K562 (cell line): ENCODE results near the gene IL11. TPM values are rescaled to one million over a fixed set of nuclear protein-coding genes. Genes with fewer than 3 reads are reported as not detected.

Source experiments
- CREB5 ChIP-seq: fragments of 250-450 bp; sonication (Bioruptor Pico); IDR thresholded peaks from 2 replicates; pipeline ENCODE4 v1.5.0; 2020; ENCODE audit warnings: mild to moderate bottlenecking
- DACH1 ChIP-seq: fragments of 450-650 bp; IDR thresholded peaks from 2 replicates; pipeline ENCODE4 v1.6.1; 2018; ENCODE audit not compliant: partially characterized antibody
- GTF2E2 ChIP-seq: fragments of 200-800 bp; sonication (Bioruptor generic); IDR thresholded peaks from 2 replicates; pipeline ENCODE4 v1.6.1; 2016; ENCODE audit warnings: missing genetic modification characterization, missing compliant biosample characterization
- HEY1 ChIP-seq: fragments of 250-450 bp; sonication (Bioruptor Pico); IDR thresholded peaks from 2 replicates; pipeline ENCODE4 v1.5.0; 2020; ENCODE audit warnings: mild to moderate bottlenecking, moderate library complexity, borderline replicate concordance
- HNRNPL ChIP-seq: fragments of 200-400 bp; formaldehyde crosslinking; IDR thresholded peaks from 2 replicates; pipeline ENCODE4 v1.6.1; 2017; ENCODE audit warnings: low read depth, mild to moderate bottlenecking, low read length
- NCOA1 ChIP-seq: fragments of 450-650 bp; IDR thresholded peaks from 2 replicates; pipeline ENCODE4 v1.6.1; 2016; ENCODE audit warnings: low read depth
- NCOA4 ChIP-seq: fragments of 450-650 bp; IDR thresholded peaks from 2 replicates; pipeline ENCODE4 v1.6.1; 2018; ENCODE audit warnings: mild to moderate bottlenecking; ENCODE audit not compliant: partially characterized antibody
- NFXL1 ChIP-seq: fragments of 450-650 bp; formaldehyde crosslinking; IDR thresholded peaks from 2 replicates; pipeline ENCODE4 v1.4.0; 2021; ENCODE audit warnings: mild to moderate bottlenecking
- NRF1 ChIP-seq, 2 experiments: fragments of 450-650 bp; IDR thresholded peaks in 1 of 2; conservative IDR thresholded peaks in 1 of 2; 2 replicates each; pipeline ENCODE4 v1.6.1; 2014; ENCODE audit warnings: mild to moderate bottlenecking in 2 of 2
- RAD51 ChIP-seq: fragments of 450-650 bp; IDR thresholded peaks from 2 replicates; pipeline ENCODE4 v1.7.1; 2016; ENCODE audit warnings: low read depth, mild to moderate bottlenecking, borderline replicate concordance
- RBM17 ChIP-seq: fragments of 200-400 bp; formaldehyde crosslinking; IDR thresholded peaks from 2 replicates; pipeline ENCODE4 v1.6.1; 2017; ENCODE audit warnings: low read depth, mild to moderate bottlenecking, low read length, borderline replicate concordance
- SREBF2 ChIP-seq: sonication (generic); formaldehyde crosslinking; IDR thresholded peaks from 2 replicates; pipeline ENCODE4 v1.4.0; 2020; ENCODE audit warnings: mild to moderate bottlenecking, missing genetic modification reagents
- SRSF7 ChIP-seq: fragments of 200-400 bp; formaldehyde crosslinking; optimal IDR thresholded peaks from 2 replicates; pipeline ENCODE3; 2017; ENCODE audit warnings: mild to moderate bottlenecking, low read depth, low read length
- THRAP3 ChIP-seq: fragments of 450-650 bp; IDR thresholded peaks from 2 replicates; pipeline ENCODE4 v1.6.1; 2016; ENCODE audit warnings: mild to moderate bottlenecking, inconsistent platforms, borderline replicate concordance
- WHSC1 ChIP-seq: IDR thresholded peaks from one replicate; pipeline ENCODE4 v1.6.1; 2012; ENCODE audit warnings: low read length, control low read depth, inconsistent platforms
- ZNF75A ChIP-seq: fragments of 450-650 bp; formaldehyde crosslinking; IDR thresholded peaks from 2 replicates; pipeline ENCODE4 v1.4.0; 2020; ENCODE audit warnings: mild to moderate bottlenecking
- polyA plus RNA-seq, 8 experiments: library from polyadenylated mRNA; depleted of rRNA in 4 of 8; stranded (reverse) in 5 of 8; unstranded in 3 of 8; fragments of >200 nt; fragmentation: Nextera tagmentation in 2 of 8; fragmentation: Illumina TruSeq in 1 of 8; extraction: Ambion mirVana in 2 of 8; extraction: Trizol in 1 of 8; gene quantifications; 2 replicates each; pipeline versions ENCODE4 v1.2.1 to v1.2.3, GENCODE V29; 2011 to 2014; ENCODE audit warnings: inconsistent platforms in 1 of 8, missing spikeins in 1 of 8
- total RNA-seq, 7 experiments: library from RNA; depleted of rRNA in 6 of 7; stranded (reverse); fragments of >200 nt in 6 of 7; fragmentation: Illumina TruSeq in 2 of 7; extraction: Trizol in 2 of 7; gene quantifications; 2 replicates each; pipeline versions ENCODE4 v1.2.1 to v1.2.3, GENCODE V29; 2011 to 2021; ENCODE audit warnings: low replicate concordance in 1 of 7
- TF ChIP-seq, protein P1 (sequence below): fragments of 250-450 bp; sonication (Bioruptor Pico); IDR thresholded peaks from 2 replicates; pipeline ENCODE4 v1.8.0; 2022; ENCODE audit warnings: moderate library complexity, mild to moderate bottlenecking, inconsistent platforms
- TF ChIP-seq, protein P2 (sequence below): sonication (generic); formaldehyde crosslinking; IDR thresholded peaks from 2 replicates; pipeline ENCODE4 v1.8.1; 2022; ENCODE audit warnings: missing genetic modification reagents
- TF ChIP-seq, protein P3 (sequence below): fragments of 450-650 bp; IDR thresholded peaks from 2 replicates; pipeline ENCODE4 v1.6.1; 2017; ENCODE audit warnings: antibody characterized with exemption
- TF ChIP-seq, protein P4 (sequence below): fragments of 450-650 bp; IDR thresholded peaks from 2 replicates; pipeline ENCODE4 v1.6.1; 2016; ENCODE audit warnings: borderline replicate concordance

Gene IL11
- total and polyA plus RNA-seq, 9 of the 15 experiments (the other 6 are each of a cell fraction or from before 2014, with no cell fraction given), result 0.04 to 0.42 (median 0.06) TPM; not detected in 6

GRCh38 chr19:55385724-55386492 lies 15.6 kb upstream of the IL11 start, which contains the start of gene RPL28 (continued):
- TF ChIP-seq, protein P1, sequence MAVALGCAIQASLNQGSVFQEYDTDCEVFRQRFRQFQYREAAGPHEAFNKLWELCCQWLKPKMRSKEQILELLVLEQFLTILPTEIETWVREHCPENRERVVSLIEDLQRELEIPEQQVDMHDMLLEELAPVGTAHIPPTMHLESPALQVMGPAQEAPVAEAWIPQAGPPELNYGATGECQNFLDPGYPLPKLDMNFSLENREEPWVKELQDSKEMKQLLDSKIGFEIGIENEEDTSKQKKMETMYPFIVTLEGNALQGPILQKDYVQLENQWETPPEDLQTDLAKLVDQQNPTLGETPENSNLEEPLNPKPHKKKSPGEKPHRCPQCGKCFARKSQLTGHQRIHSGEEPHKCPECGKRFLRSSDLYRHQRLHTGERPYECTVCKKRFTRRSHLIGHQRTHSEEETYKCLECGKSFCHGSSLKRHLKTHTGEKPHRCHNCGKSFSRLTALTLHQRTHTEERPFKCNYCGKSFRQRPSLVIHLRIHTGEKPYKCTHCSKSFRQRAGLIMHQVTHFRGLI (CRISPR knock-in tag), result no peak
- TF ChIP-seq, protein P2, sequence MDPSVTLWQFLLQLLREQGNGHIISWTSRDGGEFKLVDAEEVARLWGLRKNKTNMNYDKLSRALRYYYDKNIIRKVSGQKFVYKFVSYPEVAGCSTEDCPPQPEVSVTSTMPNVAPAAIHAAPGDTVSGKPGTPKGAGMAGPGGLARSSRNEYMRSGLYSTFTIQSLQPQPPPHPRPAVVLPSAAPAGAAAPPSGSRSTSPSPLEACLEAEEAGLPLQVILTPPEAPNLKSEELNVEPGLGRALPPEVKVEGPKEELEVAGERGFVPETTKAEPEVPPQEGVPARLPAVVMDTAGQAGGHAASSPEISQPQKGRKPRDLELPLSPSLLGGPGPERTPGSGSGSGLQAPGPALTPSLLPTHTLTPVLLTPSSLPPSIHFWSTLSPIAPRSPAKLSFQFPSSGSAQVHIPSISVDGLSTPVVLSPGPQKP (CRISPR knock-in tag), result no peak
- TF ChIP-seq NRF1 (conservative IDR thresholded peaks at IDR 0.05 in 1 of 2, IDR thresholded peaks at IDR 0.05 in 1 of 2) (peak; percentile 19 to 50; a peak in 2 of 4 replicates), HNRNPL (no peak), NCOA4 (no peak), RAD51 (no peak), DACH1 (no peak), SREBF2 (CRISPR knock-in tag) (no peak), GTF2E2 (tag) (peak; percentile 95; the same call in 1 of the 2 replicates), ZNF75A (CRISPR knock-in tag) (no peak), NFXL1 (CRISPR knock-in tag) (no peak), RBM17 (no peak), HEY1 (no peak), SRSF7 (no peak), CREB5 (CRISPR knock-in tag) (no peak), WHSC1 (no peak), THRAP3 (peak; percentile 56; the same call in 1 of the 2 replicates), NCOA1 (peak; percentile 62)
- TF ChIP-seq, protein P3, sequence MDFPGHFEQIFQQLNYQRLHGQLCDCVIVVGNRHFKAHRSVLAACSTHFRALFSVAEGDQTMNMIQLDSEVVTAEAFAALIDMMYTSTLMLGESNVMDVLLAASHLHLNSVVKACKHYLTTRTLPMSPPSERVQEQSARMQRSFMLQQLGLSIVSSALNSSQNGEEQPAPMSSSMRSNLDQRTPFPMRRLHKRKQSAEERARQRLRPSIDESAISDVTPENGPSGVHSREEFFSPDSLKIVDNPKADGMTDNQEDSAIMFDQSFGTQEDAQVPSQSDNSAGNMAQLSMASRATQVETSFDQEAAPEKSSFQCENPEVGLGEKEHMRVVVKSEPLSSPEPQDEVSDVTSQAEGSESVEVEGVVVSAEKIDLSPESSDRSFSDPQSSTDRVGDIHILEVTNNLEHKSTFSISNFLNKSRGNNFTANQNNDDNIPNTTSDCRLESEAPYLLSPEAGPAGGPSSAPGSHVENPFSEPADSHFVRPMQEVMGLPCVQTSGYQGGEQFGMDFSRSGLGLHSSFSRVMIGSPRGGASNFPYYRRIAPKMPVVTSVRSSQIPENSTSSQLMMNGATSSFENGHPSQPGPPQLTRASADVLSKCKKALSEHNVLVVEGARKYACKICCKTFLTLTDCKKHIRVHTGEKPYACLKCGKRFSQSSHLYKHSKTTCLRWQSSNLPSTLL, result no peak
- TF ChIP-seq, protein P4, sequence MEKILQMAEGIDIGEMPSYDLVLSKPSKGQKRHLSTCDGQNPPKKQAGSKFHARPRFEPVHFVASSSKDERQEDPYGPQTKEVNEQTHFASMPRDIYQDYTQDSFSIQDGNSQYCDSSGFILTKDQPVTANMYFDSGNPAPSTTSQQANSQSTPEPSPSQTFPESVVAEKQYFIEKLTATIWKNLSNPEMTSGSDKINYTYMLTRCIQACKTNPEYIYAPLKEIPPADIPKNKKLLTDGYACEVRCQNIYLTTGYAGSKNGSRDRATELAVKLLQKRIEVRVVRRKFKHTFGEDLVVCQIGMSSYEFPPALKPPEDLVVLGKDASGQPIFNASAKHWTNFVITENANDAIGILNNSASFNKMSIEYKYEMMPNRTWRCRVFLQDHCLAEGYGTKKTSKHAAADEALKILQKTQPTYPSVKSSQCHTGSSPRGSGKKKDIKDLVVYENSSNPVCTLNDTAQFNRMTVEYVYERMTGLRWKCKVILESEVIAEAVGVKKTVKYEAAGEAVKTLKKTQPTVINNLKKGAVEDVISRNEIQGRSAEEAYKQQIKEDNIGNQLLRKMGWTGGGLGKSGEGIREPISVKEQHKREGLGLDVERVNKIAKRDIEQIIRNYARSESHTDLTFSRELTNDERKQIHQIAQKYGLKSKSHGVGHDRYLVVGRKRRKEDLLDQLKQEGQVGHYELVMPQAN, result peak; percentile 93
